ENCODE measurements around the gene FILIP1. TPM values are rescaled to one million over a fixed set of nuclear protein-coding genes. Genes with fewer than 3 reads are reported as not detected.
"Not testable (repeated sequence)": the region's sequence is repeated elsewhere in the genome, so short reads cannot be mapped to it uniquely, and the experiment has no call there.

Gene FILIP1
- total RNA-seq, 4 donors from 2014 or later: 41.7 to 53.3 (median 48.4) TPM

DNA sequence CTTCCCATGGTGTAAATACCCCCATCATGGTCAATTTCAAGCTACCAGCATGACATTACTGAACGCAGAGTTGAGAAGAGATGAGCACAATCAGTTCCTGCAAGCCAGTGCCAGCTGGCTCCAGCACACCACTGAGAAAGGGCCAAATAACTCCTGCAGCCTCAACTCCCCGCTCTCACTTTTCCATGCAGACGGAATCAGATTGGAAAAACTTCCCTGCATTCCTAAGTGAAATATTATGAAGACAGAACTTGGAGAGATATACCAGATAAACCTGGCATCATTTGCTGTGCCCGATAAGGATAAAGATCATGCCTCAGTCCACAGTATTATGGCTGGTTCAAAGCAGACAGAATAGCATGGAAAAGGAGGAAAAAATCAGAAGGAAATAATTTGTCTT is 56.7 kb downstream of the FILIP1 start:
- Histone ChIP-seq H3K36me3 (no peaks in the 10 kb centered on the region), H3K9me3 (no peaks in the 10 kb centered on the region), H3K27me3 (no peaks in the 10 kb centered on the region), H3K27ac (replicated peaks in 1 of 4) (peak overlapping the region; percentile 72 to 80 (median 78)), H3K4me3 (peak overlapping the region; percentile 1 to 35 (median 18)), H3K4me1 (peaks cover 37 to 47% (median 46%) of the 10 kb centered on the region in 4 donors)
- 16% methylated on average over 4 of the region's 4 CpGs for WGBS
- TF ChIP-seq POLR2A (IDR thresholded peaks at IDR 0.05; ENCODE audit: low read depth) (no peak), EP300 (IDR thresholded peaks at IDR 0.05) (no peak), POLR2AphosphoS5 (IDR thresholded peaks at IDR 0.05) (peak; percentile 27 to 67)
- TF ChIP-seq, protein P1, sequence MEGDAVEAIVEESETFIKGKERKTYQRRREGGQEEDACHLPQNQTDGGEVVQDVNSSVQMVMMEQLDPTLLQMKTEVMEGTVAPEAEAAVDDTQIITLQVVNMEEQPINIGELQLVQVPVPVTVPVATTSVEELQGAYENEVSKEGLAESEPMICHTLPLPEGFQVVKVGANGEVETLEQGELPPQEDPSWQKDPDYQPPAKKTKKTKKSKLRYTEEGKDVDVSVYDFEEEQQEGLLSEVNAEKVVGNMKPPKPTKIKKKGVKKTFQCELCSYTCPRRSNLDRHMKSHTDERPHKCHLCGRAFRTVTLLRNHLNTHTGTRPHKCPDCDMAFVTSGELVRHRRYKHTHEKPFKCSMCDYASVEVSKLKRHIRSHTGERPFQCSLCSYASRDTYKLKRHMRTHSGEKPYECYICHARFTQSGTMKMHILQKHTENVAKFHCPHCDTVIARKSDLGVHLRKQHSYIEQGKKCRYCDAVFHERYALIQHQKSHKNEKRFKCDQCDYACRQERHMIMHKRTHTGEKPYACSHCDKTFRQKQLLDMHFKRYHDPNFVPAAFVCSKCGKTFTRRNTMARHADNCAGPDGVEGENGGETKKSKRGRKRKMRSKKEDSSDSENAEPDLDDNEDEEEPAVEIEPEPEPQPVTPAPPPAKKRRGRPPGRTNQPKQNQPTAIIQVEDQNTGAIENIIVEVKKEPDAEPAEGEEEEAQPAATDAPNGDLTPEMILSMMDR (IDR thresholded peaks at IDR 0.05): no peak
- DNase-seq (ENCODE audit: extremely low spot score): no peak
- intact Hi-C loops (cut with DNase I): no loop called here

DNA sequence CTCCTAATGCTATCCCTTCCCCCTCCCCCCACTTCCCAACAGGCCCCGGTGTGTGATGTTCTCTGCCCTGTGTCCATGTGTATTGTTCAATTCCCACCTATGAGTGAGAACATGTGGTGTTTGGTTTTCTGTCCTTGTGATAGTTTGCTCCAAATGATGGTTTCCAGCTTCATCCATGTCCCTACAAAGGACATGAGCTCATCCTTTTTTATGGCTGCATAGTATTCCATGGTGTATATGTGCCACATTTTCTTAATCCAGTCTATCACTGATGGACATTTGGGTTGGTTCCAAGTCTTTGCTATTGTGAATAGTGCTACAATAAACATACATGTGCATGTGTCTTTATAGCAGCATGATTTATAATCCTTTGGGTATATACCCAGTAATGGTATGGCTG is 60.8 kb downstream of the FILIP1 start:
- H3K4me3 ChIP-seq; H3K36me3 ChIP-seq; DNase-seq (ENCODE audit: extremely low spot score); H3K27me3 ChIP-seq; H3K9me3 ChIP-seq; intact Hi-C loops (cut with DNase I): not testable (repeated sequence)
- WGBS: 95% methylated on average over 1 of the region's 1 CpG
- Histone ChIP-seq H3K27ac (replicated peaks in 1 of 4) (peak overlapping the region in 1 of 4 donors; percentile 78), H3K4me1 (peaks cover 56 to 69% (median 59%) of the 10 kb centered on the region in 4 donors)

DNA sequence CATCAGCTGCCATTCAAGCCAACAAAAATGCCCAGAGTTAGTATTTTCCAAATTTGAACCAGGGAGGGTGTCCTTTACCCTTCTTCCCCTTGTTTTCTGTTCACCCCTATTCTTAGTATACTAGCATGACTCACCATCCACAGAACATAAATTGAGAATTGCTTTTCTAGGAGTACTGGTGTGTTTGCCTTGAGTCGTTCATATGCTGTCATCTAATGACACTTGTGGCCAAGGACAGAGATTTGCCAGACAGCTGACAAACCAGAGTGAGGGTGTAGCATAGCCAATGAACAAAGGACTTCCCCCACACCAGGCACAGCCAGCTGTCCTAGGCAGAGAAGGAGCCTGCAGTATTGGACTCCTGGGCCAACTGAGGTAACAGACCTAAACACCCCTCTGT is 62.2 kb downstream of the FILIP1 start:
- intact Hi-C loops (cut with DNase I): no loop called here
- no peak for TF ChIP-seq POLR2A (IDR thresholded peaks at IDR 0.05; ENCODE audit: low read depth)
- peak in 1 of 2 donors; percentile 21 for TF ChIP-seq POLR2AphosphoS5 (IDR thresholded peaks at IDR 0.05)
- TF ChIP-seq EP300 (IDR thresholded peaks at IDR 0.05): no peak
- TF ChIP-seq, protein P1 (IDR thresholded peaks at IDR 0.05): no peak
- Histone ChIP-seq H3K9me3 (no peaks in the 10 kb centered on the region), H3K36me3 (no peaks in the 10 kb centered on the region), H3K4me1 (peaks cover 44 to 55% (median 47%) of the 10 kb centered on the region in 4 donors), H3K27ac (replicated peaks in 1 of 4) (peak overlapping the region; percentile 65 to 80 (median 74)), H3K4me3 (no peak overlapping the region), H3K27me3 (no peaks in the 10 kb centered on the region)
- WGBS: 21% methylated on average over 1 of the region's 1 CpG
- no peak for DNase-seq (ENCODE audit: extremely low spot score)

DNA sequence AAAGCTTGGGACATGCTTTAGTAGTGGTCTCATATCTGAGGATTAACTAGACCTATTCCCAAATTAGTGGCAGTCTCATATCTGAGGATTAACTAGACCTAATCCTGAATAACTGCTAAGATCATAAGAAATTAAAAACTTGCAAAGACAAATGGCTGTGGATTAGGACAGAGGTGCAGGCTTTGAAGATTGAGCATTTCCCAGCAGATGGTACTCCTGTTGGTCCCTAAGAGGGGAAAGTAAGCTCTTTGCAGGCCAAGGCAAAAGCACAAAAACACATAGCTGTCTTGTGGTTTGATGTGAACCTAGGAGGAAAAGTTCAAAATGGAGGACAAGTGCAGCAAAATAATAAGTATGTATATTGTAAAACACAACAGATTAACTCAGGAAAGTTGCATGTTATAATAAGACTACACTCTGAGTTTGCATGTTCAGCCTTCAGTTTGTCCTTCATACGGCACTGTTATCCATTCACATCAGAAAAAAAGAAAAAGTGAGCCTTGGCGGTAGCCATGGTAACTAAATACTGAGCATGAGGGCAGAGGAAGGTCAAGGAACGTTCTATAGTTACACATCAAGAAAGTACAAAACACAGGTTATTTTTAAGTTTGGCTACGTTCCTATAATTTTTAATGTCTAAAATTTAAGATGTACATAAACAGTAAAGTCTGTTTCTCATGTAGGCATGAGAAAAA is 62.8 kb downstream of the FILIP1 start:
- Histone ChIP-seq H3K4me1 (peaks cover 38 to 50% (median 43%) of the 10 kb centered on the region in 4 donors), H3K9me3 (no peaks in the 10 kb centered on the region), H3K4me3 (no peak overlapping the region), H3K36me3 (no peaks in the 10 kb centered on the region), H3K27me3 (no peaks in the 10 kb centered on the region), H3K27ac (replicated peaks in 1 of 4) (peak overlapping the region; percentile 65 to 80 (median 74))
- TF ChIP-seq EP300 (IDR thresholded peaks at IDR 0.05) (no peak), POLR2AphosphoS5 (IDR thresholded peaks at IDR 0.05) (peak in 1 of 2 donors; percentile 8)
- intact Hi-C loops (cut with DNase I): no loop called here
- no peak for DNase-seq (ENCODE audit: extremely low spot score)
- WGBS: 33% methylated on average over 4 of the region's 4 CpGs

DNA sequence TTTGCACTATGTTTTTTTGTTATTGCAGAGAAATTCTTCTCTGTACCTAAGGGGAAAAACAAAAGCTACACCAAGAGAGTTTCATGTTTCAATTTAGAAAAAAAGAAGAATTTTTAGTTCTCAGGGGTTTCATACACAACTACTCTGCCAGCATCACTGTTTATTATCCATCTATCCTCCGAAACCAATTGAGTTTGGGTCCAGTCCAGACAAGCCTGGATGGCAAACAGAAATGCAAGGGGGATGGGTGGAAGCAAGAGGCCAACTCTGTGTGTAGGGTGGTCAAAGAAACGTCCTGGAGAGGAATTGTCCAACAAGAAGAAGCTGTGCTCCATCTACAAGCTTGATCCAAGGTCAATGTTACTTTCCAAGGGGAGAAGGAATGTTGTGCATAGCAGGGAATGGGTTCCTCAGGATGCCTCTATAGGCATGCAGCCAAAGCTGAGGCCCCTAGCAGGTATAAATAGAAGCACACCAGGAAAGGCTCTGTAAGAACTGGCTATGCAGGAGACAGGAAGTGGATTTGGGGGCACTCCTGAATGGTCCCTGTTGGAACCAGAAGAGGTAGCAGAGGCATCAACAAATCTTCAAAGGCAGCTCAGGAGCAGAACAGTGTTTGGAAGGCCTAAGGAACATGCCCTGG is 64.4 kb downstream of the FILIP1 start:
- TF ChIP-seq, protein P1 (IDR thresholded peaks at IDR 0.05): no peak
- no peak for TF ChIP-seq EP300 (IDR thresholded peaks at IDR 0.05)
- Histone ChIP-seq H3K4me1 (peaks cover 40 to 61% (median 50%) of the 10 kb centered on the region in 4 donors), H3K36me3 (no peaks in the 10 kb centered on the region), H3K9me3 (no peaks in the 10 kb centered on the region), H3K27me3 (no peaks in the 10 kb centered on the region), H3K4me3 (no peak overlapping the region), H3K27ac (replicated peaks in 1 of 4) (peak overlapping the region in 2 of 4 donors; percentile 11 to 26)
- intact Hi-C loops (cut with DNase I): no loop called here
- DNase-seq (ENCODE audit: extremely low spot score): no peak
- 31% methylated on average over 2 of the region's 2 CpGs for WGBS
